Neuronal stem cell (in vitro differentiated cells): Measurements from ENCODE around the gene SLC49A3.
"Not testable (repeated sequence)": the region's sequence is repeated elsewhere in the genome, so short reads cannot be mapped to it uniquely, and the experiment has no call there.

Experiments
- DNase-seq: peaks from one replicate; pipeline ENCODE4 v3.0.0-alpha.2; 2013; ENCODE audit warnings: low spot score
- H2AFZ ChIP-seq: one replicate; pipeline ENCODE4 v1.6.1; 2013; ENCODE audit warnings: mild to moderate bottlenecking, low read length, inconsistent platforms
- H2AK5ac ChIP-seq: 2 replicates; pipeline ENCODE4 v1.6.1; 2013; ENCODE audit warnings: low read depth, mild to moderate bottlenecking, inconsistent platforms, low read length, moderate library complexity, mixed read lengths
- H2BK120ac ChIP-seq: 2 replicates; pipeline ENCODE4 v1.6.1; 2013; ENCODE audit warnings: low read depth, mild to moderate bottlenecking, inconsistent platforms, low read length, moderate library complexity, mixed read lengths
- H2BK12ac ChIP-seq: one replicate; pipeline ENCODE4 v1.6.1; 2013; ENCODE audit warnings: low read length, inconsistent platforms
- H2BK15ac ChIP-seq: 2 replicates; pipeline ENCODE4 v1.6.1; 2013; ENCODE audit warnings: mild to moderate bottlenecking, low read length, inconsistent platforms, mixed read lengths
- H2BK5ac ChIP-seq: one replicate; pipeline ENCODE4 v1.6.1; 2013; ENCODE audit warnings: inconsistent platforms, mild to moderate bottlenecking, low read length, moderate library complexity
- H3K14ac ChIP-seq: one replicate; pipeline ENCODE4 v1.6.1; 2013; ENCODE audit warnings: low read length, inconsistent platforms
- H3K18ac ChIP-seq: 2 replicates; pipeline ENCODE4 v1.6.1; 2013; ENCODE audit warnings: low read length, inconsistent platforms
- H3K23ac ChIP-seq: 2 replicates; pipeline ENCODE4 v1.6.1; 2013; ENCODE audit warnings: low read depth, mild to moderate bottlenecking, mixed read lengths, low read length, inconsistent platforms; ENCODE audit not compliant: poor library complexity
- H3K27ac ChIP-seq: replicated peaks from 3 replicates; pipeline ENCODE4 v1.5.1; 2013; ENCODE audit warnings: low read length, inconsistent platforms
- H3K27me3 ChIP-seq, 3 experiments: 2 replicates each; pipeline ENCODE4 v1.6.1; 2013; ENCODE audit warnings: low read length in 3 of 3, mild to moderate bottlenecking in 2 of 3, inconsistent platforms in 1 of 3, low read depth in 1 of 3, mixed read lengths in 1 of 3, moderate library complexity in 1 of 3; ENCODE audit not compliant: control insufficient read depth in 3 of 3, insufficient read depth in 3 of 3
- H3K36me3 ChIP-seq, 2 donors: replicated peaks in 1 of 2; 2 replicates each; pipeline ENCODE4 v1.6.1; 2013; ENCODE audit warnings: low read length in 2 of 2; ENCODE audit not compliant: control insufficient read depth in 2 of 2, insufficient read depth in 2 of 2
- H3K4ac ChIP-seq: 2 replicates; pipeline ENCODE4 v1.6.1; 2013; ENCODE audit warnings: inconsistent platforms, mild to moderate bottlenecking, low read length, moderate library complexity
- H3K4me1 ChIP-seq, 2 donors: 1 replicate in 1 of 2; 2 replicates in 1 of 2; pipeline ENCODE4 v1.6.1; 2013; ENCODE audit warnings: low read length in 2 of 2, low read depth in 1 of 2; ENCODE audit not compliant: control insufficient read depth in 2 of 2, insufficient read depth in 1 of 2
- H3K4me2 ChIP-seq: one replicate; pipeline ENCODE4 v1.6.1; 2013; ENCODE audit warnings: mild to moderate bottlenecking, low read length, inconsistent platforms; ENCODE audit not compliant: insufficient read depth, poor library complexity, severe bottlenecking
- H3K4me3 ChIP-seq, 2 donors: 2 replicates each; pipeline ENCODE4 v1.5.1; 2013; ENCODE audit warnings: low read length in 2 of 2, mild to moderate bottlenecking in 2 of 2, inconsistent platforms in 1 of 2, moderate library complexity in 1 of 2
- H3K79me1 ChIP-seq: one replicate; pipeline ENCODE4 v1.6.1; 2013; ENCODE audit warnings: low read depth, mild to moderate bottlenecking, inconsistent platforms, low read length, moderate library complexity
- H3K9ac ChIP-seq: one replicate; pipeline ENCODE4 v1.6.1; 2013; ENCODE audit warnings: mild to moderate bottlenecking, low read depth, low read length, inconsistent platforms; ENCODE audit not compliant: poor library complexity
- H3K9me3 ChIP-seq, 2 donors: replicated peaks in 1 of 2; 2 replicates each; pipeline versions ENCODE3 to v1.6.1; 2013; ENCODE audit warnings: low read length in 2 of 2, mild to moderate bottlenecking in 2 of 2, inconsistent platforms in 1 of 2, low read depth in 1 of 2, mixed read lengths in 1 of 2, moderate library complexity in 1 of 2; ENCODE audit not compliant: control insufficient read depth in 2 of 2, insufficient read depth in 1 of 2
- H4K8ac ChIP-seq: one replicate; pipeline ENCODE4 v1.6.1; 2013; ENCODE audit warnings: low read depth, mild to moderate bottlenecking, inconsistent platforms, low read length, moderate library complexity
- H4K91ac ChIP-seq: one replicate; pipeline ENCODE4 v1.6.1; 2013; ENCODE audit warnings: low read length, low read depth, mild to moderate bottlenecking, inconsistent platforms; ENCODE audit not compliant: poor library complexity
- WGBS, 2 donors: extraction: QIAGEN DNeasy Blood & Tissue Kit; methylation state at CpG; one replicate each; pipeline ENCODE4 v1.1.7; 2013; ENCODE audit warnings: missing lambda C conversion rate in 2 of 2, mixed read lengths in 1 of 2; ENCODE audit not compliant: insufficient read length in 2 of 2, insufficient replicate concordance in 1 of 2; ENCODE audit errors: extremely low coverage in 2 of 2; 5-methylcytosine and 5-hydroxymethylcytosine counted together

The SLC49A3 gene

GRCh38 chr4:708631-708933 is 19.6 kb upstream of the SLC49A3 start:
- WGBS, 2 donors: no CpG with 5 or more reads among the region's 6 CpGs
- Histone ChIP-seq H4K8ac (no peak overlapping the region), H3K4me3 (no peak overlapping the region), H3K27me3 (peaks cover 0 to 2% (median 0%) of the 10 kb centered on the region in 3 experiments), H2AK5ac (no peak overlapping the region), H2BK12ac (no peak overlapping the region), H3K9ac (no peak overlapping the region), H3K79me1 (peaks cover 23% of the 10 kb centered on the region), H3K14ac (no peak overlapping the region), H3K4ac (no peak overlapping the region), H3K23ac (no peak overlapping the region), H3K4me2 (no peak overlapping the region), H3K36me3 (peaks cover 11 to 42% of the 10 kb centered on the region in 2 donors), H2BK120ac (no peak overlapping the region), H3K4me1 (peaks cover 6 to 9% of the 10 kb centered on the region in 2 donors), H2BK15ac (no peak overlapping the region), H3K18ac (no peak overlapping the region), H3K27ac (no peak overlapping the region), H3K9me3 (peaks cover 6 to 31% of the 10 kb centered on the region in 2 donors), H2BK5ac (no peak overlapping the region), H2AFZ (no peak overlapping the region), H4K91ac (no peak overlapping the region)
- no peak for DNase-seq

- no peak overlapping the region for H4K8ac ChIP-seq
- no CpG with 5 or more reads among the region's 11 CpGs for WGBS, 2 donors
Observed at GRCh38 chr4:707929-708630, 19.1 kb upstream of the SLC49A3 start.

GRCh38 chr4:706834-707598 is 18.1 kb upstream of the SLC49A3 start:
- Histone ChIP-seq H4K91ac (no peak overlapping the region), H3K14ac (no peak overlapping the region), H3K9ac (peak overlapping the region; percentile 64), H3K27ac (no peak overlapping the region), H2BK120ac (no peak overlapping the region), H3K18ac (peak overlapping the region; percentile 46), H3K4me3 (peak overlapping the region; percentile 73 to 94), H2BK12ac (peak overlapping the region; percentile 70), H3K4ac (no peak overlapping the region), H4K8ac (no peak overlapping the region), H3K9me3 (peaks cover 6 to 31% of the 10 kb centered on the region in 2 donors), H3K27me3 (peaks cover 0 to 2% (median 0%) of the 10 kb centered on the region in 3 experiments), H2AFZ (no peak overlapping the region), H3K79me1 (peaks cover 16% of the 10 kb centered on the region), H2AK5ac (no peak overlapping the region), H2BK5ac (peak overlapping the region; percentile 91), H2BK15ac (no peak overlapping the region), H3K36me3 (peaks cover 6 to 32% of the 10 kb centered on the region in 2 donors), H3K4me2 (peak overlapping the region; percentile 56), H3K4me1 (peaks cover 6 to 9% of the 10 kb centered on the region in 2 donors), H3K23ac (no peak overlapping the region)
- DNase-seq: no peak
- no CpG with 5 or more reads among the region's 21 CpGs for WGBS, 2 donors

More at GRCh38 chr4:707929-708630, 19.1 kb upstream of the SLC49A3 start:
- peaks cover 6 to 31% of the 10 kb centered on the region in 2 donors for H3K9me3 ChIP-seq
- no peak overlapping the region for H3K4me3 ChIP-seq
- H3K4me1 ChIP-seq: peaks cover 6 to 9% of the 10 kb centered on the region in 2 donors
- H3K79me1 ChIP-seq: peaks cover 18% of the 10 kb centered on the region
- no peak overlapping the region for H3K18ac ChIP-seq
- H3K27ac ChIP-seq: no peak overlapping the region
- no peak overlapping the region for H3K23ac ChIP-seq
- H3K27me3 ChIP-seq: peaks cover 0 to 2% (median 0%) of the 10 kb centered on the region in 3 experiments
- H4K91ac ChIP-seq: no peak overlapping the region
- H2AFZ ChIP-seq: no peak overlapping the region
- H2AK5ac ChIP-seq: no peak overlapping the region
- H2BK12ac ChIP-seq: no peak overlapping the region
- no peak overlapping the region for H3K4ac ChIP-seq
- H2BK15ac ChIP-seq: no peak overlapping the region
- H2BK120ac ChIP-seq: no peak overlapping the region
- peak overlapping the region; percentile 14 for H3K4me2 ChIP-seq
- no peak for DNase-seq
- no peak overlapping the region for H3K9ac ChIP-seq
- no peak overlapping the region for H3K14ac ChIP-seq
- peaks cover 6 to 37% of the 10 kb centered on the region in 2 donors for H3K36me3 ChIP-seq
- H2BK5ac ChIP-seq: no peak overlapping the region

GRCh38 chr4:706083-706633 is 17.2 kb upstream of the SLC49A3 start:
- no CpG with 5 or more reads among the region's 21 CpGs for WGBS, 2 donors
- not testable (repeated sequence) for DNase-seq
- peak overlapping the region; percentile 82 for H2AK5ac ChIP-seq

More at GRCh38 chr4:706083-706633, 17.2 kb upstream of the SLC49A3 start:
- H3K27me3 ChIP-seq, H4K8ac ChIP-seq, H3K27ac ChIP-seq, H2BK12ac ChIP-seq, H4K91ac ChIP-seq, H3K4me1 ChIP-seq: not testable (repeated sequence)
- H3K4me2 ChIP-seq: peak overlapping the region; percentile 53
- H3K79me1 ChIP-seq: peaks cover 16% of the 10 kb centered on the region
- H3K14ac ChIP-seq: peak overlapping the region; percentile 83
- H3K4me3 ChIP-seq: peak overlapping the region; percentile 94 to 98
- H2BK120ac ChIP-seq: peak overlapping the region; percentile 83
- H2BK15ac ChIP-seq: peak overlapping the region; percentile 44
- peaks cover 6 to 32% of the 10 kb centered on the region in 2 donors for H3K36me3 ChIP-seq
- peak overlapping the region; percentile 12 for H3K4ac ChIP-seq
- peaks cover 6 to 31% of the 10 kb centered on the region in 2 donors for H3K9me3 ChIP-seq
- peak overlapping the region; percentile 8 for H3K23ac ChIP-seq
- H3K9ac ChIP-seq: peak overlapping the region; percentile 98
- peak overlapping the region; percentile 98 for H3K18ac ChIP-seq
- H2BK5ac ChIP-seq: peak overlapping the region; percentile 97
- H2AFZ ChIP-seq: peak overlapping the region; percentile 95
